KG1 (cell line): ENCODE measurements around the gene FOXO6.
A peak's percentile ranks its signal among the peaks of the same experiment; 100 is the strongest.

Source experiments
- DNase-seq: peaks from one replicate; lab custom pipeline; 2025; lab: John Stamatoyannopoulos, UW

Gene FOXO6

DNA sequence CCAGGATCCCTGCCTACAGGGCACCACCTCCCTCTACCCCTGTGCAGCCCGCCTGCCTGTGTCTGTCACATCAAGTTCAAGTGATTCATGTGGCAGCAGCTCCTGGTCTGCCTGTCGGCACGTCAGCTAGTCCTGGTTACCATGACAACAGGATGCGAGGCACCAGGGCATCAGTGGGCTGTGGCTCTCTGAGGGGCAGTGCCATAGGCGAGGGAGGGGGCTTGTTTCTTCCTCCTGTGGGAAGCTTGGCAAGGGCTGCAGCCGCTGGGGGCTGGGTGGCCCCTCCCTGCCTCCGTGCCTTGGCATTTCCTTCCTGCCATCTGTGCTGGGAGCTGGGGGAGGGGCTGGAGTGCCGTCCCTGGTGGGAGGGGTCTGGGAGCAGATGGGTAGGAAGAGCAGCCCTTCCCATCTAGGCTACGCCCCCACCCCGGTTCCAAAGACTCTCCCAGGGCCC lies 43.1 kb downstream of the FOXO6 start:
- no peak for DNase-seq

DNA sequence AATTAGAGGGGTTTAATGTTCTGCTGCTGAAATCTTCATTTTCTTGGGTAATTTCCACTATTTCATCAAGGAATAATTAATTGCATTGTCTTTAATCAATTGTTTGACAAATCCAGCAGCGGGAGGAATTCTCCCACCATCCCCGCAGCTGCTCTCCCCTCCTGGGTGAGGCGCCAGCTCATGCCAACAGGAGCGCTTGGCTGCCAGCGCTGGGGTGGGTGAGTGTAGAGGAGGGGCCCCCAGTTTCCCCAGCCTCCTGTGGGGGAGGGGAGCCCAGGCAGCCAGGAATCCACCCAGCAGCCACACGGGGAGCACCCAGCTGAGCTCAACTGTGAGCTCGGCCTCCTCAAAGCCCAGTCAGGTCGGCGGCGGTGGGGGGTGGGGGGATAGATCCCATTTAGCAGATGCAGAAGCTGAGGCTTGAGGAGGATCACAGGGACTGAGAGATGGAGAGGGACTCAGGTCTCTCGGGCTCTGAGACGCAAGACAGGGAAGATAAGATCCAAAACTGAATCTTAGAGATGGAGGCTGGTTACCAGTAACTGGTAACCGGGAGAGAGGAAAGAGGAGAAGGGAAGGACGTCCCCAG lies 46.5 kb downstream of the FOXO6 start:
- DNase-seq = no peak

- no peak for DNase-seq
Measured at GRCh38 chr1:41408691-41409090, 47.5 kb downstream of the FOXO6 start.

- DNase-seq = no peak
Measured at GRCh38 chr1:41409825-41410224, 48.6 kb downstream of the FOXO6 start.

DNA sequence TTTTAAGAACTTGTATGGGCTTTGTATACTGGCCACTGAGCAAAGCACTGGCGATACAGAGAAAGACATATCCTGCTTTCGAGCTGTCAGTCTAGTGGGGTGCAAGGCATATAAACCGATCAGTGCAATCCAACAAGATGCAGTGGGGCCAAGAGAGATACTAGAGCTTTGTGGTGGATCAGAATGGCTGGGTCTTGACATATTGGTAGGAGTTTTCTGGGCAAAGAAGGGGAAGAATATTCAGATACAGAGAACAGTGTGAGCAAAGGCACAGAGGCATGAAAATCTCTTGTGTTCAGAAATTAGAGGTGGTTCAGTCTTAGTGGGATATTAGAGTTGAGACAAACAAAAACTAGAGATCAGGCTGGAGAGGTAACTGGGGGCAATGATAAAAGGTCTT lies 49.2 kb downstream of the FOXO6 start:
- DNase-seq = no peak

DNA sequence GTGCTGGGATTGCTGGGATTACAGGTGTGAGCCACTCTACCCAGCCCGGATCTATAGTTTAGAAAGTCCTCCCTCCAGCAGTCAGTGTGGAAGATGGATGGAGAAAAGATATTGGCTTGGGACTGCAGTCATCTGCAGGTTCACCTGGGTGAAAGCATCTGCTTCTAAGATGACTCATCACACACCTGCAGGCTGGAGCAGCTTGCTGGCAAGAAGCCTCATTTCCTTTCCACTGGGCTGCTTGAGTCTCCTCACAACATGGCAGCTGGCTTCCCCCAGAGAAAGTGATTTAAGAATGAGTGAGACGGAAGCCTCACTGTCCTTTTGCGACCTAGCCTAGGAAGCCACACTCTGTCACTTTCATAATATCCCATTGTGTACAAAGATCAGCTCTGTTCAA lies 50.0 kb downstream of the FOXO6 start:
- DNase-seq = no peak

DNA sequence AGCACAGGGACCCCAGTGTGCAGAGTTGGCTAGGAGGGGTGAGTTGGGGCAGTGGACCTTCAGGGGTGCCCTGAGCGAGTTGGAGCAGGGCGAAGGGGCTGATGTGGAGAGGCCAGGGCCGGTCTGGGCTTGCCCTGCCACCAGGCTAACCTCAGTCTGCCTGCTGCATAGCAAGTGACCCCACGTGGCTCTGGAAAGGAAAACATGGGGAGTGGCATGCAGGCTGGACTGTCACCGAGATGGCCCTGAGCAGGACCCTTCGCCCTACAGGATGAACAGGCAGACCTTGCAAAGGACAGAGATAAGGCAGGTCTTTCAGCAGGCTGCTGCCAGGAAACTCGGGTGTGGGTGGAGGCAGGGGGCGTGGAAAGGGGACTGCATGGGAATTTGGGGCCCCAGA lies 51.5 kb downstream of the FOXO6 start:
- no peak for DNase-seq

DNA sequence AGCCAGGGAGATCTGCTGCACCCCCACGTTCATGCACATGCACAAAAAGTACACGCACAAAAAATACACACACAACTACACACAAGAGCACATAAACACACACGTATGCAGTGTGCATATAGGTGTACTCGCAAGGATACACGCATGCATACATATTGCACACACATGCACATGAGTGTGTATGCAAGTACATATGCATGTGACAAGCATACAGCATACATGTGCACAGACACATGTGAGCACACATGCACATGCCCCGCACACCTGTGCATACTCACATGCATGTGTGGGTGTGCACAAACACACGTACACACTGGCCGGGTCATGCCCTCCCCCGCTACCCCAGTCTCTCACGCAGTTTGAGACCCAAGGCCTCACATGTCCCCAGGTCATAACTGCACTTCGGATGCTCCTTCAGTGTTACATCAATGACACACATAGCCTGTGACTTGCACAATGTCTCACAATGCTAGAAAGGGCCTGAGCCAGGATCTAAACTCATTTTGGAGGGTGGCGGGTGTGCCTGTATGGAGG lies 52.6 kb downstream of the FOXO6 start:
- DNase-seq = no peak

DNA sequence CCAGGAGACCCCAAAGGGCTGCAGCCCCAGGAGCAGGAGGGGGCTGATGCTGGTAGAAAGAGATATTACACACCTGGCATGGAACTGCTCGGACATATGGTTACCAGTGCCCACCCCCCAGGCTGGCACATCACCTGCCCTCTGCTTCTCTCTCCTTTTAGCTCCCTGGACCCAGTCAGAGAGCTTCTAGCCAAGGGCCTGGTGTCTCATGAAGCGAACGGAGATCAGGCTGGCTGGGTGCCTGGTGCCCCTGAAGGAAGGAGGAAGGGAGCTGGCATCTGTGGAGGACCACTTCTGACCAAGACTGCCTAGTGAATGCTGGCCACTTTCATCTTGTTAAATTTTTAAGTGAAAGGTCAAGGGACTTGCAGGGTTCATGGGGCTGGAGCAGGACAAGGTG lies 53.1 kb downstream of the FOXO6 start:
- DNase-seq = no peak

DNA sequence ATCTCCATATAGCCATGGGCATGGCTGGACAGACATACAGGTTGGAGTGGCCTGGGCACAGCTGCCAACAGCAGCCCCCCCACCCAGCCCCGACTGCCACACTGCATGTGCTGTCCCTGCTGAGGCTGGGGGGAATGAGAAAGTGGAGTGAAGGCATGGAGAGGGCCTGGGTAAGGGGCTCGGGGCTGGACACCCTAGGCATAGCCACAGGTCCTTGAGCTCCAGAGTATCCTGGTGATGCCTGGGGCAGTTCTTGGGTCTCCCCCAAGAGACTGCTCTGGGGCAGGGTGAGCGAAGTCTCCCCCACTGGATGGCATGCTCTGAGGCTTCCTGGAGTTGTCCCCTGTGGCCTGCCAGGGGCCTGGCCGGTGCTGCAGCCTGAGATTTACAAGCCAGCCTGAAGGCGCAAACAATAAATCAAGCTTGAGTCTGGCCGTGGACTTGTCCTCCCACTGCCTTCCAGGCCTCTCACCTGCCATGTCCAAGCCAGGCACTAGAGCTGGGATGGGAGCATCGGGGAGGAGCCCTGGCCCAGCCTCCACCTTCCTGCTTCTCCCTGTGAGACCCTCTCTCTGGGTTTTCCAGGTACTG lies 53.6 kb downstream of the FOXO6 start:
- no peak for DNase-seq

DNA sequence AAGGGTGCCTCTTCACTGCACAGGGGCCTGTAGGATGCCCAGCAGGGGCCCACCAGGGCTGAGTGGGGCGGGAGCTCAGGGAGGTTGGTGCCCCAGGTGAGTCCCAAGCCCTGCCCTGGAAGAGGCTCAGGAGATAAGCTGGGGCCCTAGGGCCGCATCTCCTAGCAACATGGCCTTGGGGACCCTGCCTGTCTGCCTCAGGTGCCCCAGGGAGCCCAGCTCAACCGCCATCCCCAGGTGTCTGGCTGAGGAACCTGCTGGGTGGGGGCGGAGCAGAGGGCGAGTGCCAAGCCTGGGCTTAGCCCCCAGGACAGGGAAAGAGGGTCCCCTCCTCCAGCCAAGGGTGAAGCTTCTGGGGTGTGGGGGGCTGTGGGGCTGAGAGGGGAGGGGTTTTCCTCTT lies 54.8 kb downstream of the FOXO6 start:
- no peak for DNase-seq

DNA sequence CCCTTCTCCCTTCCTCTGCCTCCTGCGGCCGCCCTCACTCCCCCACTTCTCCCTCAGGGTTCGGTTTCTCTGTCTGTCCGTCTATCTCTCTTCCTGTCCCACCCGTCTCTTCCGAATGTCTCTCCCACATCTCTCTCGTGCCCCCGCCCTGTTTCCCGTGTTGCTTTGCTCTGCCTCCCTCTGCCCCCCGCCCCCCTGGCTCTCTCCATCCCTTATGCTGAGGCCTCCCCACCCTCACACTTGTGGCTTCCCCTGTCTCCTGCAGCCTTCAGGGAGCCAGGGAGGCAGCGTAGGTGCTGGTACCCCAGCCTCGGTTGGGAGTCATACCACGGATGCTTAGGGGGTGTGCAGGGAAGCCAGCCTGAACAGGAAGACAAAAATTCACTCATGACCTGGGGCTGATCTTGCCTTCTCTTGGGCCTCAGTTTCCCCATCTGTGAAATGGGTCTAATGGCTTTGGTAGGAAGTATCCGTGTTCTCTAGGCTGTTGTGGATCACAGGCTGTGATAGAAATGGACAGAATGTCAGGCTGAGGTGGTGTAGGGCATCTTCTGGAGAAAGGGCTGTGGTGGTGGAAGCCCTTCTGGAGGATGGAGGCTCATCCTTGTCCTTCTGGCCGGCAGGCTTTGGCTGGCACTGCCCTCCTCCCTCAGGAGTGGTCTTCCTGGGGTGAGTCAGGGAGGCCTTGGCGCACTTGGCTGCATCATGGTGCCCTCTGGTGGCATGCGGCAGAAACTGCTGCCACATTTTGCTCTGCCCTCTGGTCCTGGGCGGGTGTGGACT lies 55.5 kb downstream of the FOXO6 start:
- DNase-seq = peak; percentile 38

DNA sequence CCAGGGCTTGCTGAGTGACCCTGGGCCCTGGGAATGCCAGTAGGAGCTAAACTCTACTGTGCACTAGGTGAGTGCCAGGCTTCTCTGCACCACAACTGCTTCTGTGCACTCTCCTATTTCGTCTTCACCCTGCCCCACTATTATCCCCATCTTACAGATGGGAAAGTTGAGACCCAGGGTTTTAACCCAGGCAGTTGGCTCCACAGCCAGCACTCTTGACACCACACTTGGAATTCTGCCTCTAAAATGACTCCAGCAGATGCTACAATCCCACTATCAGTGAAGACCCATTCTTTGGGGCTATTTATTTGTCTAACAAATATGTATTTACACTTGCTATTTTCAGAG lies 56.1 kb downstream of the FOXO6 start:
- DNase-seq = no peak

GRCh38 chr1:41417746-41418145 lies 56.5 kb downstream of the FOXO6 start:
- no peak for DNase-seq

DNA sequence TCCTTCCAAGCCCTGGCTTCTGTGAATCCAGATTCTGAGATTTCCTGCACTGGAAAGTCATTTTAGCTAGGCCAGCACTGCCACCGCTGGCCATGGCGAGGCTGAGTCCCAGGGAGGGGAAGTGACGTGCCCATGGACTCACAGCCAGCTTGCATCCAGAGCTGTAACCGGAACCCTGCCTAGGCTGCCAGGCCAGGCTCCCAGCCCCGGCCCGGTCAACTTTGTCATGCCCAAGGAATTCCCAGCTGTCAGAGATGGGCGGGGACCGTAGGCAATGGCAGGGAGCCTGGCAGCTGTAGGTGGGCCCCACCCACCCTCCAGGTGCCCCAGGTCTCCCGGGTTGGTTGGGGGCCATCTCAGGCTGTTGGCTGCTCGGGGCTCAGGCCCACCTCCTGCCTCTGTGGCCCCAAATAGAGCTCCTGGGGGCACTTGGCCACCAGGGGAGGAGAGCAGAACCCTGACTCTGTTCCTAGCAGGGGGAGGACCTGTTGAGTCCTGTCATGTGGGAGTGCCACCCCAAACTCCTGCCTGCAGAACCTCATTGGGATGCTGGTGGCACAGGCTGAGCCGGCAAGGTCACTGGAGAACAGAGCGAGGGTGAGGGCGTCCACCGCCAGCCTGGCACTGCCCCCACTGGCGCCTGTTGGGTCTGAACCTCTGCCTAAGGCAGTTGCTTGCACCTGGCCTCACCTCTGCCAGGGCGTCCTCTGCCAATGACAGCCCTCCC lies 57.8 kb downstream of the FOXO6 start:
- no peak for DNase-seq

GRCh38 chr1:41419584-41420295 lies 58.5 kb downstream of the FOXO6 start:
- no peak for DNase-seq

DNA sequence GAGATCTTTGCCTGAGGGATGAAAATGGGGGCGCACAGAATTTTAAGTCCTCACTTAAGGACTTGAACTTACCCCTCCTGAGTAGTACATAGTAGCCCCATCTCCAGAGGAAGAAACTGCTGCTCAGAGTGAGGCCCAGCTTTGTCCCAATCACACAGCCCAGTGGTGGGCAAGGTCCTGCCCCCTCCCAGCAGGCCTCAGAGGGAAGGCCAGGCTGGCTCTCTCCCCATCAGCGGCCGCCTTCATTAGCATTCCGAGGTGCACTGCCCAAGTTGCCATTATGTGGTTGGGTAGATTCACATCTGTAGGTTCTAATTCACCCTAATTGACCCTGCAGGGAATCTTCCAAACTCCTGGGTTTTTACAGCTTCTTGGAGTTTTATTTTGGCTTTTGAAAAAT lies 59.1 kb downstream of the FOXO6 start:
- no peak for DNase-seq

DNA sequence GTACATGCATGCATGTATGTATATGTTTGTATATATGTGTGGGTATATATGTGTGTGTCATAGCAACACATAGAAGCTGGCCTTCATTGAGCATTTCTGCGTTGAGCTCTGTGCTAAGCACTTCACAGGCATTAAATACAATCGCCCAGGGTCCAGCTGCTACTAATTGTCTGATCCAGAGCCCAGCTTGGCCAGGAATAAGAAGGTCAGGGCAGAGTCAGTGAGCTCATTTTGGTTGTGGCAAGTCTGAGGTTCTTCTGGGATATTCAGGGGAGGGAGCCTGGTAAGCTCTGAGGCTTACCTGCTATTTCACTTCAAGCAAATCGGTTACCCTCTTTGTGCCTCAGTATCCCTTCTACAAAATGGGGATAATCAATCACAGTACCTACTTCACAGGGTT lies 59.6 kb downstream of the FOXO6 start:
- no peak for DNase-seq

DNA sequence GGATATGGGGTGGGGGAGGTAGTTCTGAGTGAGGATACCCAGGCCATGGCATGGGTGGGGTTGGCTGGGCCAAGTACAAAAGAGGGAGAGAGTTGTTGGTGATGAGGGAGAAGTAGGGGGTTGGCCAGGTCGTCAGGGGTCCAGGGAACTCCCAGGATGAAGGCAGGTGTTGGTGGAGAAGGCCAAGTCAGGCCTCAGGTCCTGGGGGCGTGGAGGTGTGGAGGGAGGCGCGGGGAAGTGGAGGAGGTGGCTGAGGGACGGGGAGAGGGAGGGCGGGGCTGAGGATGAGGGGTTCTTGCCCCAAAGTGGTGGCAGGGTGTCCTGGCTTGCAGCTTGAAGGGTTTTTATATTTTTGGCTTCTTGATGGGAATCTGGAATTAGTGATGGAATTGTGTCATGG lies 61.1 kb downstream of the FOXO6 start:
- no peak for DNase-seq

DNA sequence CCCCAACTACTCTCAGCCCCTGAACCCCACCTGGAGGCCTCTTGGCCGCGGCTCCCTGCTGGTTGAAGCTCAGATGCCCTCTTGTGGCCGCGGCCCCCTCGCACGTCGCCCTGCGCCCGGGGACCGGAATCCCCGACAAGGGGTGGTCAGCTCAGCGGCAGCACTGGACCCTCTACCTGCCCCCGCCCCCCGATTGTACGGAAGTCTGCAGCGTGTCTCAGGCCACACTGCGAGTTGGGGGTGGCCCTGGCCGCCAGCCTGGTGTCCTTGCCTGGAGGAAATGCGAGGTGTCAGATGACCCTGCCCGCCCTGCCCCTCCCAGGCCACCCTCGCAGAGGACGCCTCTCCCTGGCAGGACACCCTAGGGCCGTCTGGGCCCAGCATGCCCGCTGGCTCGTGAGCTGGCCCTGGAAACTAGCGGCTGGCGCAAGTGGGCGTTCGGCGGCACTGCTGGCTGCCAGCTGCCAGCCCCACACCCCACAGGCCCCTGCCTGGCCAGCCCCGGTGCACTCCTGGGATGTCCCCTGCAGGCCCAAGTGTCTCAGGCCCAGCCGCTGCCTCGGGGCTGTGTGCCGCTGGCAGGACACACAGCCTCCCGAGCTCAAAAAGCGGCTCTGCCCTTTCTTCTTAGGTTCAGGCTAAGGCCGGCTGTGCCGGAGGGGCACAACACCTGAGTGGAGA lies 62.4 kb downstream of the FOXO6 start:
- no peak for DNase-seq

GRCh38 chr1:41424581-41425118 lies 63.4 kb downstream of the FOXO6 start:
- DNase-seq = no peak
